A549 treated with Mapracorat at 1 μM for 4 hours (cell line): ENCODE data around the gene SYNE3. TPM values are rescaled to one million over a fixed set of nuclear protein-coding genes. Genes with fewer than 3 reads are reported as not detected.

ENCODE experiments used
- total RNA-seq: library from RNA; stranded (reverse); fragments of 200-300 nt; extraction: Qiagen RNA extraction; gene quantifications from 5 replicates; pipeline ENCODE4 v1.2.3, GENCODE V29; 2022

SYNE3 gene, protein sequence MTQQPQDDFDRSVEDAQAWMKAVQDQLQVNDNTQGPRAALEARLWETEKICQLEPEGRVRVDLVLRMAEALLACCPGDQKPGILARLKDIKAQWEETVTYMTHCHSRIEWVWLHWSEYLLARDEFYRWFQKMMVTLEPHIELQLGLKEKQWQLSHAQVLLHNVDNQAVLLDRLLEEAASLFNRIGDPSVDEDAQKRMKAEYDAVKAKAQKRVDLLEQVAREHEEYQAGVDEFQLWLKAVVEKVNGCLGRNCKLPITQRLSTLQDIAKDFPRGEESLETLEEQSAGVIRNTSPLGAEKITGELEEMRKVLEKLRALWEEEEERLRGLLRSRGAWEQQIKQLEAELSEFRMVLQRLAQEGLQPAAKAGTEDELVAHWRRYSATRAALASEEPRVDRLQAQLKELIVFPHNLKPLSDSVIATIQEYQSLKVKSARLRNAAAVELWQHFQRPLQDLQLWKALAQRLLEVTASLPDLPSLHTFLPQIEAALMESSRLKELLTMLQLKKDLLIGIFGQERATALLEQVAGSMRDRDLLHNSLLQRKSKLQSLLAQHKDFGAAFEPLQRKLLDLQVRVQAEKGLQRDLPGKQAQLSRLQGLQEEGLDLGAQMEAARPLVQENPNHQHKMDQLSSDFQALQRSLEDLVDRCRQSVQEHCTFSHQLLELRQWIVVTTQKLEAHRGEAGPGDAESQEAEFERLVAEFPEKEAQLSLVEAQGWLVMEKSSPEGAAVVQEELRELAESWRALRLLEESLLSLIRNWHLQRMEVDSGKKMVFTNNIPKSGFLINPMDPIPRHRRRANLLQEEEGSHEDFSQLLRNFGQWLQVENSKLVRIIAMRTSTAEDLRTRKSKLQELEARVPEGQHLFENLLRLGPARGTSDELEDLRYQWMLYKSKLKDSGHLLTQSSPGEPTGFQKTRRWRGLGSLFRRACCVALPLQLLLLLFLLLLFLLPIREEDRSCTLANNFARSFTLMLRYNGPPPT
- total RNA-seq: 0.29 to 0.58 TPM (median 0.38 TPM) in 5 replicates

DNA sequence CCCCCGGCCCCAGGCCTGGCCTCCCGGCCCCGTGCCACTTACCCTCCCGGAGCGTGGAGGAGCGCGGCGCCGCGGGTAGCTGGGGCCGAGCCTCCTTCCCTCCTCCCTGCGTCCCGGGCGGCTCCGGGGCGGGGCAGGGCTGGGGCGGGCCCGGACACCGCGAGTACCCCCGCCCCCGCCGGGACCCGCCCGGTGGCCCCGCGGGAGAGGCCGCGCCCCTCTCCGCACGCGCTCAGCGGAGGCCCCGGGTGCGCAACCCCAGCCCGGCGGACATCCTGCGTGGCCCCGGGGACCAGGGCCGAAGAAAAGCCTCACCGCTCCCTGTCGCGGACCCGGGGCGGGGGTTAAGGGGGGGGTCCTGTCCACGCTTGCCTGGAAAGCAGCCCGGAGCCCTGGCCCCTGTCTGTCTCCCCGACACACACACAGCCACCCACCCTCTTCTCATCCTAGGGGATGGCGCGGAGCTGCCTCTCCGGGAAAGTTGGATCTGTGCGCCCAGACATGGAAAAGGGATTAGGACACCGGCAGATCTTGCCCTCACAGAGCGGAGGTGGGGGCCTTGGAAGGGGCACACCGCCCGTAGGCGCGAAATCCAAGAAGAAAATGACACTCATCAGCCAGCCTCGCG is at the start of gene SYNE3:
Gene SYNE3 (minus strand): TSS at position 97 of the 628 bp plus-strand sequence. CDS start 40,829 bp downstream, outside the sequence.

DNA sequence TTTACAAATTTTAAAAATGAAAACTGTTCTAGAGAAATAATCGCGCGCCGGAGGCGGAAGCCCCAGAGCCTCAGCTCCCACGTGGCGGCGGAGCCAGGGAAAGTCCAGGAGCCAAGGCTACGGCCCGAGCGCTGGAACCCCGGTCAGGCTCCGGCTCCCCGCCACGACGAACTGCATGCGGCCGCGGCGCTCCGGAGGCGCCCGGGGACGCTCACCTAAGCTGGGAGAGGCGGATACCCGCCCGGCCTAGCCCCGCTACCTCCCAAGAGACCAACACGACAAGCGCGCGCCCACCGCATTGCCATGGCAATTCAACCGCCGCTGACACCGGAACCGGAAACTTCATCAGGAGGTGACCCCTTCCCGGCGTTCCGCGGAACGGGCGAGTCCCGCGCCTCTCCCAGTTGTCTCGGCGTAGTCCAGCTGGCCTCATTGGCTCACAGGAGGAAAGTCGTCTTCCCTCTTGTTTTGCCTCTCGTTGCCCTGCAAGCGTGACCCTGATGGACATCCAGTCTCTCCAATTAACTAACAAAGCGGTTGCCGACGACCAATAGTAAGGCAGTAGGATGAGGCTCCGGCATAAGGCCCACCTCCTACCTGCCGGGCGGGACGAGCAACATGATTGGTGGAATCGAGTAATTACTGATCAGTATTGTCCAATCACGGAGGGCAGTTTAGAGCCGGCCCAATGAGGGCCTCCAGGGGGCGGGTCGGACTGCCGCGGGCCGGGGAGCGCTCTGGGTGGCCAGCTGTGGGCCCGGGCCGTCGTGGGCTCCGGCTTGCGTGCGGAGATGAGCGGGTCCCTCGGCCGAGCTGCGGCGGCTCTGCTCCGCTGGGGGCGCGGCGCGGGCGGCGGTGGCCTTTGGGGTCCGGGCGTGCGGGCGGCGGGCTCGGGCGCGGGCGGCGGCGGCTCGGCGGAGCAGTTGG is 18.1 kb upstream of the SYNE3 start, which contains the start of gene GLRX5:
Gene GLRX5 (plus strand): TSS at position 752 of the 927 bp plus-strand sequence. CDS start 40 bp downstream, at position 792.

Other genes starting within 250 kb of the SYNE3 start
- gene CLMN, start 196.7 kb downstream of the SYNE3 start, total RNA-seq: 4.2 to 6.4 TPM (median 5.2 TPM) in 5 replicates
- 52.4 to 74.8 TPM (median 70.2 TPM) in 5 replicates for gene GLRX5, start 18.4 kb upstream of the SYNE3 start, total RNA-seq
- not detected in 5 replicates for gene TCL1B, start 169.8 kb upstream of the SYNE3 start, total RNA-seq
- gene TCL1A, start 197.5 kb upstream of the SYNE3 start, total RNA-seq: not detected in 5 replicates